GM12865 (cell line): Measurements from ENCODE around the gene SRPRB.
A peak's percentile ranks its signal among the peaks of the same experiment; 100 is the strongest.

Source experiments
- DNase-seq: peaks from one replicate; pipeline ENCODE4 v3.0.0; 2010; ENCODE audit warnings: low read depth
- H3K4me3 ChIP-seq: 2 replicates; pipeline ENCODE4 v1.5.1; 2011; ENCODE audit warnings: mild to moderate bottlenecking, low read depth, low read length, control low read depth
- CTCF ChIP-seq: IDR thresholded peaks from 2 replicates; pipeline ENCODE4 v1.5.1; 2011; ENCODE audit warnings: low read length, control low read depth, low read depth, inconsistent platforms; ENCODE audit not compliant: insufficient read depth; ENCODE audit errors: missing control alignments

SRPRB gene

GRCh38 chr3:133759740-133760305, 45.8 kb upstream of the SRPRB start:
- no peak for DNase-seq
- no peak for TF ChIP-seq CTCF
- H3K4me3 ChIP-seq: no peak overlapping the region

DNA sequence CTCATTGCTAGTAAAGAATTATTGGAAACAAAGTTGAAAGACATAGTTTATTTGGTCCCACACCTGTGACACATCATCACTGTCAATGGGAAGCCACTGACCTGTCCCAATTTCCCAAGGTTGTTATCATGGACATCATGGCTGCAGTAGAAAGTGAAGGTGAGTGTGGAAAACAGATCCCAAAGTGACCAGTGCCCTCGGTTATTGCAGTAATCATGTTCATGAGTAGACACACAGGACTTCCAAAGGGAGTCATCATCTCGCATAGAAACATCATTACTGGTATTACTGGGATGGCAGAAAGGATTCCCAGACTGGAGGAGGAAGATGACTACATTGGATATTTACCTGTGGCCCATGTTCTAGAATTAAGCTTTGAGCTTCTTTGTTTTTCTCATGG, 44.7 kb upstream of the SRPRB start:
- H3K4me3 ChIP-seq: no peak overlapping the region
- TF ChIP-seq CTCF: no peak
- DNase-seq: no peak

GRCh38 chr3:133761605-133762484, 43.8 kb upstream of the SRPRB start:
- no peak for TF ChIP-seq CTCF
- H3K4me3 ChIP-seq: no peak overlapping the region
- peak; percentile 18 for DNase-seq

DNA sequence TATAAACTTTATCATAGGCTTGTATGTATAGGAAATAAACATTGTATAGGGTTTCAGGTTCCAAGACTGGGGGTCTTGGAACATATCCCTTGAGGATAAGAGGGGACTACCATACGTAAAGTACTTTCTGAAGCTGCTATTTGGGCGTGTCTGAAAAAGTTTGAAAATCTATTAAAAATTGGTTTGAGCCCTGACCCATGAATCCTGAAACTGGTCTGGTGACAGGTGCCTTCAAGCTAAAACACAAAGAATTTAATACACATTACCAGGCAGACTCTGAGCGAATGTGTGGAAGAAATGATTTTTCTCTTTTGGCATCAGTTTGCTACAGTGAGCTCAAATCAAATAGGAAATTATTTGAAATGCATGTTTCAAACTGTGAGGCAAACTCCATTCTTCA, 43.1 kb upstream of the SRPRB start:
- DNase-seq: no peak
- TF ChIP-seq CTCF: no peak
- no peak overlapping the region for H3K4me3 ChIP-seq

DNA sequence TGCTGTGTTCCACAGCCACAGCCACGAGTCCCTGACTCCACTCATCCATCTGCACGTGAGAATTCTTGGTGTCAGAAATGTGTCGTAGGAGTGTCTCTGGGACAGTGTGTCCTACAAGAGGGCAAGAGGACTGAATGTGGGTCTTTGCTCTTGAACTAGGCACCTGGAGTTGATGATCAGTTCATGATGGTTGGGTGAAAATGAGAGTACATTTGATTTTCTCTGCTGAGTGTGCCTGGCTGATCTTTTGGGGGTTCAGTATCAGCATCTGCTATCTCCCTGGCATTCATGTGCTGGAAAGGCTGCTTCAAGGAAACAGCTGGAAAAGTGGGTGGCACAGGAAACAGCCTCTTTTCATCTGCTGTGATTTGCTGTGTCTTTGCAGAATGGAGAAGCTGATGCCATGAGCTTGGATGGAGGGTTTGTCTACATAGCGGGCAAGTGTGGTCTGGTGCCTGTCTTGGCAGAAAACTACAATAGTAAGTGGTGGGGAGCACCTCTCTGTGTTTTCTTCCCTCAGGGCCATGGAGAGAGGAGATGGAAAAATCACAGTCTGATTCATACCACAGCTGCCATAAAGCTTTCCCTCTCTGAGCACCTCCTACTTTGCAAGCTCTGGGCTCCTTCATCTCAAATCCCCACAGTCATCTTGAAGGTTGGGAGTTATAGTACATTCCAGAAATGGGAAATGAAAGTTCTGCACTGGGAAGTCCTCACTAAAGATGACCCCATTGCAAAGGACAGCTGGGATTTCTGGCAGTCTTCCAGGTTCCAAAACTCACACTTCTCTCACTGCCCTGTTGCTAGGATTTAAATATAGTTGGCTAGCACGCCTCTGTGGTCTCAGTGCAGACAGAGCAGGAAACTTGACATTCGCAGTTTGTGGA, 41.6 kb upstream of the SRPRB start:
- no peak overlapping the region for H3K4me3 ChIP-seq
- no peak for TF ChIP-seq CTCF
- no peak for DNase-seq

DNA sequence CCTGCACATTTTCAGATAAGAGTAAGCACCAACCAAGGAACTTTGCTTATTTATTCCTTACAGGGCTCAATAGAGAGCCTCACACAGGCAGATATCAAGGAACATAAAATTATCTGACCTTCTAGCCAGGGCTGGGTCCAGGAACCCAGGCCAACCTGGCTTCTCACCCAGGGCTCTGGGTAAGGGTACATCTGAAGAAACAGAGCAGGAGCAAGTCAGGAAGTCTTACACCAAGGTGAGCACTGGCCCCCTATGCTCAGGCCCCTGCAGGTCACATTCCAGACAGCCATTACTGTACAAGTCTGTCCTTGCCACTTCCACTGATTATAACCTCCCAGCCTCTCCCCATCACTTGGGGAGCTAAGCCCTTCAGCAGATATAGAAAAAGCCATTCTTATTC, 40.4 kb upstream of the SRPRB start:
- no peak for TF ChIP-seq CTCF
- no peak overlapping the region for H3K4me3 ChIP-seq
- no peak for DNase-seq
